Mesothelial cell of epicardium (in vitro differentiated cells): ENCODE data around the gene TM4SF18. TPM values are rescaled to one million over a fixed set of nuclear protein-coding genes. Genes with fewer than 3 reads are reported as not detected.

Experiments used
- DNase-seq, 2 experiments: peaks; one replicate each; pipeline ENCODE4 v3.0.0; 2021; ENCODE audit warnings: low spot score in 2 of 2; ENCODE audit not compliant: unreplicated experiment in 2 of 2
- H3K27ac Mint-ChIP-seq: 2 replicates; pipeline ENCODE4 v1.8.0; 2021; ENCODE audit warnings: mixed read lengths
- H3K27me3 Mint-ChIP-seq: 2 replicates; pipeline ENCODE4 v1.8.0; 2021; ENCODE audit warnings: low read depth, mixed read lengths
- H3K36me3 Mint-ChIP-seq: 2 replicates; pipeline ENCODE4 v1.8.0; 2021; ENCODE audit warnings: mixed read lengths
- H3K4me1 Mint-ChIP-seq: 2 replicates; pipeline ENCODE4 v1.8.0; 2021; ENCODE audit warnings: mixed read lengths
- H3K4me3 Mint-ChIP-seq: 2 replicates; pipeline ENCODE4 v1.8.0; 2021; ENCODE audit warnings: mild to moderate bottlenecking, moderate library complexity, mixed read lengths
- H3K9me3 Mint-ChIP-seq: 2 replicates; pipeline ENCODE4 v1.8.0; 2021; ENCODE audit warnings: mixed read lengths
- total RNA-seq: library from RNA; stranded (reverse); gene quantifications from 3 replicates; pipeline ENCODE4 v1.2.1, GENCODE V29; 2021
- TF ChIP-seq, protein P1 (sequence below): fragments of 200-600 bp; sonication (generic); IDR thresholded peaks from one replicate; pipeline ENCODE4 v1.5.0; 2021; ENCODE audit warnings: antibody characterized with exemption; ENCODE audit not compliant: unreplicated experiment

Gene TM4SF18
- total RNA-seq, 1 donor from 2014 or later = 0.13 TPM

DNA sequence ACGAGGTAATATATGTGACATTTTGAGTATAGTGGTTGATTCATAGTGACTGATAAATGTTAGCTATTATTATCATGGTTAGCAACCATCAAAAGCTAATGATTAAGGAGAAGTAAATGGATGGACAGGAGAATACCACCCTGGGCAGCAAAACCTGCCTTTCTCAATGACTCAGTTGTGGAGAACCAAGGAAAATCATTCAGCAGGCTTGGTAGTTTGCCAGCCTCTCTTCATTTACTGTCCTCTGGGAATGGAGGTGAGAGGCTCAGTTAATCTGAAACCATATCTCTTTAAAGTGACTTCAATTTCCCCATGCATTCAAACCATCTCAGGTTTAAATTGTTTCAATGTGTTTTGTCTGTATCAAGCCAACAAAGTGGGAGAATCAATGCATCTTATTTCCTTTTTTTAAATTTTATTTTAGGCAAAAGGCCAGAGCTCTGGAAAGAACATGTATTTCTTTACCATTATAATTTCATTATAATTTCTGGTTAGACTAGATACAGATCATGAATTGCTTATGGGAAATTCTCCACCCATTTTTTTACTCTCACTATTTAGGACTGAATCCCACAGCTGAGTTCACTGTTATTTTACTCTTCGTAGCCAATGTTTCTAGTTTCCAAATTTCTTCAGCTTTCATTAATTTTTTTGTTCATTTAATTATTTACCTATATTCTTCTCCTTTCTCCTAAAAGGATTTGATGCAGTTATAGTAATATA, 2.7 kb downstream of the TM4SF18 start:
- H3K27me3 Mint-ChIP-seq = no peaks in the 10 kb centered on the region
- H3K27ac Mint-ChIP-seq = no peak overlapping the region

DNA sequence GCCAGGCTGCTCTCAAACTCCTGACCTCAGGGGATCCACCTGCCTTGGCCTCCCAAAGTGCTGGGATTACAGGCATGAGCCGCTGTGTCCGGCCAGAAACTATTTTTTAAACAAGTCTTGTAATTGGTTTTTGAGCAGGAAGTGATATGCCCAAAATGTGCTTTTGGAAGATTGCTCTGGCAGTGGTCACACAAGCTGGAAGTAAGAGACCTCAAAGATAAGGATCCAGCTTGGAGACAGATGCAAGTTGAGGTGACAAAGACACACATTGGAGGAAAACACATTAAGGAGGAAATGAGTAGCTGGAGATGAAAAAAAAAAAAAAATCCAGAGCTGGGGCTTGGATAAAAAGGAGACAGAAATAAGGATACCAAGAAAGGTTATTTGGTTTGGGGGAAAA, 6.3 kb downstream of the TM4SF18 start:
- no peaks in the 10 kb centered on the region for H3K36me3 Mint-ChIP-seq
- peaks cover 6% of the 10 kb centered on the region for H3K4me1 Mint-ChIP-seq
- no peaks in the 10 kb centered on the region for H3K27me3 Mint-ChIP-seq
- no peak overlapping the region for H3K4me3 Mint-ChIP-seq
- TF ChIP-seq, protein P1, sequence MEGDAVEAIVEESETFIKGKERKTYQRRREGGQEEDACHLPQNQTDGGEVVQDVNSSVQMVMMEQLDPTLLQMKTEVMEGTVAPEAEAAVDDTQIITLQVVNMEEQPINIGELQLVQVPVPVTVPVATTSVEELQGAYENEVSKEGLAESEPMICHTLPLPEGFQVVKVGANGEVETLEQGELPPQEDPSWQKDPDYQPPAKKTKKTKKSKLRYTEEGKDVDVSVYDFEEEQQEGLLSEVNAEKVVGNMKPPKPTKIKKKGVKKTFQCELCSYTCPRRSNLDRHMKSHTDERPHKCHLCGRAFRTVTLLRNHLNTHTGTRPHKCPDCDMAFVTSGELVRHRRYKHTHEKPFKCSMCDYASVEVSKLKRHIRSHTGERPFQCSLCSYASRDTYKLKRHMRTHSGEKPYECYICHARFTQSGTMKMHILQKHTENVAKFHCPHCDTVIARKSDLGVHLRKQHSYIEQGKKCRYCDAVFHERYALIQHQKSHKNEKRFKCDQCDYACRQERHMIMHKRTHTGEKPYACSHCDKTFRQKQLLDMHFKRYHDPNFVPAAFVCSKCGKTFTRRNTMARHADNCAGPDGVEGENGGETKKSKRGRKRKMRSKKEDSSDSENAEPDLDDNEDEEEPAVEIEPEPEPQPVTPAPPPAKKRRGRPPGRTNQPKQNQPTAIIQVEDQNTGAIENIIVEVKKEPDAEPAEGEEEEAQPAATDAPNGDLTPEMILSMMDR = no peak
- no peak for DNase-seq
- peaks cover 13% of the 10 kb centered on the region for H3K9me3 Mint-ChIP-seq
- no peak overlapping the region for H3K27ac Mint-ChIP-seq

More for the DNA sequence above, 2.7 kb downstream of the TM4SF18 start:
- no peak for DNase-seq
- Mint-ChIP-seq H3K9me3 (no peaks in the 10 kb centered on the region), H3K36me3 (no peaks in the 10 kb centered on the region), H3K4me3 (no peak overlapping the region), H3K4me1 (peaks cover 15% of the 10 kb centered on the region)
- TF ChIP-seq, protein P1 = no peak

DNA sequence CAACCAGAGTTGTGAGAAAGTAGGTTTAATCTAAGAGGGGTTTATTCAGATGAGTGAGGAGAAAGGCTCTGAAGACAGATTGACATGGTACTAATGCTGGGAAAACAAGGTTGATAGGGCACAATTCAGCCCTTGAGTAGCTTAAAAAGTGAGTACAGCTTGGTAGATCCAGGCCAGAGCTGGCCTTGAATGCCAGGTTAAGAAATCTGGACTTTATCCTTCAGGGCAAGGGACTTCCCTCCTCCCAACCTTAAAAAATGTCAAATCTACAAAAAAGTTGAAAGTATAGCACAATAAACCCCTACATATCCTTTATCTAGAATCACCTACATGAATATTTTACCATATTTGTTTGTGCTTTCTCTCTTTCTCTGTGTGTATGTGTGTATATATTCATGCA, 7.9 kb downstream of the TM4SF18 start:
- Mint-ChIP-seq H3K9me3 (peaks cover 13% of the 10 kb centered on the region), H3K4me1 (peaks cover 4% of the 10 kb centered on the region), H3K36me3 (no peaks in the 10 kb centered on the region), H3K4me3 (no peak overlapping the region), H3K27ac (no peak overlapping the region), H3K27me3 (no peaks in the 10 kb centered on the region)
- no peak for DNase-seq
- TF ChIP-seq, protein P1 = no peak

DNA sequence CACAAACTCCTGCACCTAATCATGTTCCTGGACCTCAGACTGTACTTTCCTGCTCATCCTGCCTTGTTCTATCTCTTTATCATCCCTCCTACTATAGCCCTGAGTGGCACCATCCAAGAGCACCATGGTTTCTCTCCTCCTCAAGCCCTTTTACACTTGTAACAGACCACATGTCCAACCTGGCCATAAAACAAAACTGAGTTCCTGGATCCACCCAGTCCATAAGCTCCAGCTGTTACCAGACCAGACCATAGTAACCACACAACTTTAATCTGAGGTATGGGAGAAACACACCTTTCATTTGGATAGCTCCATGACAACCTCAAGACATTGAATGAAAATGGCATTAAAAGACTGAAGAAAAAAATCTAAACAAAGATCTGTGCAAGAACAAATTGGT, 9.1 kb downstream of the TM4SF18 start:
- peaks cover 3% of the 10 kb centered on the region for H3K4me1 Mint-ChIP-seq
- H3K36me3 Mint-ChIP-seq = no peaks in the 10 kb centered on the region

DNA sequence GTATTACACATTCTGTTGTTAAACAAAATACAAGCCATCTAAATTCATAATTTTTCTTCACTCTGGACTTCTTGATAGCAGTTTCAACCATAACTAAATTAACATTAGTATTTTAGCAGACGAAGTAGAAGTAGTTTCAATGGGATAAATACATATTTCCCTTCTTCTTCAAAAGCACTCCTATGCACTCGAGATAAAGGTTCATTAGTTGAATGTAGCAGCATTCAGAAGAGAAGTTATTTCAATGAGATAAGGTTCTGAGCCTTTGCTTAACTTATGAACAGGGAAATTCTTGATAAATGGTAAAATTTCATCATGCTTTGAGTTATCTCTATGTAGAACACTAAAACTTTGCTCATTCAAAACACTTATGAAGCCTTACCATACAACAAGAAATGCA, 11.8 kb downstream of the TM4SF18 start:
- Mint-ChIP-seq H3K4me1 (peaks cover 4% of the 10 kb centered on the region), H3K4me3 (no peak overlapping the region), H3K27me3 (no peaks in the 10 kb centered on the region), H3K27ac (no peak overlapping the region), H3K9me3 (peaks cover 13% of the 10 kb centered on the region), H3K36me3 (no peaks in the 10 kb centered on the region)
- TF ChIP-seq, protein P1 = no peak
- no peak for DNase-seq

More for the DNA sequence above, 9.1 kb downstream of the TM4SF18 start:
- TF ChIP-seq, protein P1 = no peak
- no peak overlapping the region for H3K27ac Mint-ChIP-seq
- peaks cover 13% of the 10 kb centered on the region for H3K9me3 Mint-ChIP-seq
- H3K4me3 Mint-ChIP-seq = no peak overlapping the region
- no peaks in the 10 kb centered on the region for H3K27me3 Mint-ChIP-seq
- no peak for DNase-seq
